Right ventricle myocardium inferior (tissue), 1 donor: Measurements from ENCODE around the gene RAB7B. TPM values are rescaled to one million over a fixed set of nuclear protein-coding genes. Genes with fewer than 3 reads are reported as not detected.

ENCODE experiments used
- ATAC-seq: fragments of 200-7000 bp; cut with Tn5 transposase; one replicate; pipeline ENCODE4 v1.9.1; 2020; ENCODE audit warnings: mild to moderate bottlenecking, moderate library complexity
- DNase-seq: peaks from one replicate; pipeline ENCODE4 v3.0.0; 2021; ENCODE audit errors: missing footprints
- intact Hi-C: fragments of 100-400 bp; cut with DNase I; formaldehyde crosslinking; loops from one replicate; pipeline ENCODE4 v1.11.0; 2022
- total RNA-seq: library from RNA; stranded (reverse); fragmentation: NEBNext Ultra II Directional; extraction: Animal tissue kit (Norgen Biotek cat#: 25700); gene quantifications from one replicate; pipeline ENCODE4 v1.2.1, GENCODE V29; 2021
- donor health status: DM: no; HTN: yes; CAD: no; lungs with severe emphysema.

Gene RAB7B
- total RNA-seq, 1 donor from 2014 or later, result 1.6 TPM

- ATAC-seq (no peak), DNase-seq (no peak)
- intact Hi-C loops, result no loop called here
These were observed 26.3 kb upstream of the RAB7B start for GRCh38 chr1:206029484-206029883.

GRCh38 chr1:206025283-206025820 lies 22.2 kb upstream of the RAB7B start:
- DNase-seq, result no peak
- intact Hi-C loops, result no loop called here
- ATAC-seq, result no peak

GRCh38 chr1:206023695-206024094 lies 20.5 kb upstream of the RAB7B start, which contains the start of gene CTSE:
CTSE (minus strand) TSS chr1:206023895; CDS start chr1:206023791, 104 bp downstream.
- intact Hi-C loops, result no loop called here
- DNase-seq (no peak), ATAC-seq (no peak)

GRCh38 chr1:206022766-206023165 lies 19.6 kb upstream of the RAB7B start:
- ATAC-seq (no peak), DNase-seq (no peak)
- intact Hi-C loops, result no loop called here

- DNase-seq (no peak), ATAC-seq (no peak)
- intact Hi-C loops, result no loop called here
These were observed 18.6 kb upstream of the RAB7B start for GRCh38 chr1:206021626-206022365.

- intact Hi-C loops, result no loop called here
- ATAC-seq (no peak), DNase-seq (no peak)
These were observed 17.9 kb upstream of the RAB7B start for GRCh38 chr1:206021008-206021625.

GRCh38 chr1:206020393-206021007 lies 17.3 kb upstream of the RAB7B start:
- DNase-seq, result no peak
- intact Hi-C loops, result no loop called here
- no peak for ATAC-seq

GRCh38 chr1:206015071-206015470 lies 11.9 kb upstream of the RAB7B start:
- intact Hi-C loops, result no loop called here
- DNase-seq (no peak), ATAC-seq (no peak)

GRCh38 chr1:206014601-206015000 lies 11.4 kb upstream of the RAB7B start:
- ATAC-seq (no peak), DNase-seq (no peak)
- intact Hi-C loops, result no loop called here

GRCh38 chr1:206013026-206013795 lies 10.0 kb upstream of the RAB7B start:
- no peak for DNase-seq
- no peak for ATAC-seq
- intact Hi-C loops, result no loop called here

- intact Hi-C loops, result no loop called here
- DNase-seq (peak; percentile 85), ATAC-seq (peak; percentile 86)
These were observed 9.1 kb upstream of the RAB7B start for GRCh38 chr1:206012086-206012859.

- ATAC-seq (no peak), DNase-seq (no peak)
- intact Hi-C loops, result no loop called here
These were observed 7.9 kb upstream of the RAB7B start for GRCh38 chr1:206011057-206011456.

- no peak for DNase-seq
- ATAC-seq, result no peak
- intact Hi-C loops, result no loop called here
These were observed 6.9 kb upstream of the RAB7B start for GRCh38 chr1:206010060-206010459.

GRCh38 chr1:206006946-206007345 lies 3.8 kb upstream of the RAB7B start:
- DNase-seq (no peak), ATAC-seq (no peak)
- intact Hi-C loops, result no loop called here

GRCh38 chr1:206005778-206006180 lies 2.6 kb upstream of the RAB7B start:
- no peak for ATAC-seq
- intact Hi-C loops, result no loop called here
- no peak for DNase-seq

GRCh38 chr1:206005234-206005633 lies 2.0 kb upstream of the RAB7B start:
- intact Hi-C loops, result no loop called here
- no peak for ATAC-seq

GRCh38 chr1:206004826-206005225 lies 1.6 kb upstream of the RAB7B start:
- intact Hi-C loops, result no loop called here
- ATAC-seq (peak; percentile 37), DNase-seq (no peak)

More at GRCh38 chr1:206005234-206005633, 2.0 kb upstream of the RAB7B start:
- no peak for DNase-seq
